HG02571 (cell line): Measurements from ENCODE around the gene C1orf105.
A peak's percentile ranks its signal among the peaks of the same experiment; 100 is the strongest.
"Not testable (repeated sequence)": the region's sequence is repeated elsewhere in the genome, so short reads cannot be mapped to it uniquely, and the experiment has no call there.

Experiments
- ATAC-seq: cut with Tn5 transposase; IDR thresholded peaks from one replicate; pipeline ENCODE4 v1.9.1; 2021; ENCODE audit warnings: mild to moderate bottlenecking, moderate library complexity; ENCODE audit not compliant: unreplicated experiment

Gene C1orf105, protein sequence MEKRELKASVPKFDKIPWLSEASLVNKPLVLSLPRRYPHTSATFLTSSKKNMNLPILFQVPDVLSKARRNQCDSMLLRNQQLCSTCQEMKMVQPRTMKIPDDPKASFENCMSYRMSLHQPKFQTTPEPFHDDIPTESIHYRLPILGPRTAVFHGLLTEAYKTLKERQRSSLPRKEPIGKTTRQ

GRCh38 chr1:172420385-172420784 lies at the start of gene C1orf105:
TSS of gene C1orf105 (plus strand) at chr1:172420685. CDS start at chr1:172420886, 201 bp downstream.
- no peak for ATAC-seq

- ATAC-seq = not testable (repeated sequence)
Measured at GRCh38 chr1:172371646-172372045, 48.8 kb upstream of the C1orf105 start.

DNA sequence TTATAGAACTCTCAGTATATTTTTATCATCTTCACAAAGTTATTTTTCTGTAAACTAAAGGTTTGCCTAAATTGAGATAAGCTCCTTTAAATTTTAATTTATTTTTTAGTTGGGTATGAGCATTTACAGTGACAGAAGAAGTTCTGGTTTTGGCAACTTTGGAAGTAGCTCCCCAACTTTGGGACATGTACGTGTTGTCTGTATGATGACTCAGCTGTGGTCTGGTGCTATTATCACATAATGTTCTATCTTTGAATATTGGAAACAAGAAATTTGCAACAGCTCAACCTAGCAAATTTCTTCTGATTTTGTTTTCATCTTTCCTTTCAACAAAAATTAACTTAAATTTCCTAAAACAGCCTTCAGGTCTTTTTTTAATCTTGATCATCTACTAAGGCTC lies 46.6 kb upstream of the C1orf105 start:
- no peak for ATAC-seq

GRCh38 chr1:172375211-172375631 lies 45.3 kb upstream of the C1orf105 start:
- no peak for ATAC-seq

DNA sequence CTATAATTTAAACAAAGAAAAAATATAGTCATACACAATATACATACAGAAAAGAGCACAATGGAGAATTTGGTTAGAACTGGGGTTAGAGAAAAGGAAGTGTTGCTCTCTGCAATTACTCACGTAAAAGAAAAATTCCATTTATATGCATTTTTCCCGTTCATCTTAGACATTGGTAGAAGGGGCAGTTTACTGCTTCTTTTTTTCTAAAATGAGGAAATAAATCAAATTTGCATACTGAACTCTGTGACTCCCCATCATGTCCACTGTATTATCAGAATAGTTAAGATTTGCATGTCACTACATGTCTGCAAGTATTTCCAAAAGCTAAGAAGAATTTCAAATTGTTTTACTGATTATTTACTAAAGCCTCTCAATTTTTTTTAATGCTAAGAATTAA lies 44.1 kb upstream of the C1orf105 start:
- no peak for ATAC-seq

DNA sequence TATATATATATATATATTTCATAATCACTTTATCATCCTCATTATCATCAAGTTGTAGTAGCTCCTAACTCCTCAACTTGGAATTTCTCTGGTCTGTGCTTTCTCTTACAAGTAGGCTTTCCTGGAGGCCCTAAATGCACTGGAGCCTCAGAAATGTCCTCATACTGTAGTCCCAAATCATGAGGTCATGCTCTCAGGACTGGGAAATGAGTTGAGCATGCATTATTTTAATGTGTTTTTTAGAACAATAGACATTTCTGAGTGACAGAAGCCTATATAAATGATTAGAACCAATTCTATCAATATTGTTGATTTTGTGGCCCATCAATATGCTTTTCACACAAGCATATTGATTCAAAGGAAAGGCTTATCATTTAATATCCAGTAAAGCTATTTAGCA lies 42.9 kb upstream of the C1orf105 start:
- ATAC-seq = no peak

DNA sequence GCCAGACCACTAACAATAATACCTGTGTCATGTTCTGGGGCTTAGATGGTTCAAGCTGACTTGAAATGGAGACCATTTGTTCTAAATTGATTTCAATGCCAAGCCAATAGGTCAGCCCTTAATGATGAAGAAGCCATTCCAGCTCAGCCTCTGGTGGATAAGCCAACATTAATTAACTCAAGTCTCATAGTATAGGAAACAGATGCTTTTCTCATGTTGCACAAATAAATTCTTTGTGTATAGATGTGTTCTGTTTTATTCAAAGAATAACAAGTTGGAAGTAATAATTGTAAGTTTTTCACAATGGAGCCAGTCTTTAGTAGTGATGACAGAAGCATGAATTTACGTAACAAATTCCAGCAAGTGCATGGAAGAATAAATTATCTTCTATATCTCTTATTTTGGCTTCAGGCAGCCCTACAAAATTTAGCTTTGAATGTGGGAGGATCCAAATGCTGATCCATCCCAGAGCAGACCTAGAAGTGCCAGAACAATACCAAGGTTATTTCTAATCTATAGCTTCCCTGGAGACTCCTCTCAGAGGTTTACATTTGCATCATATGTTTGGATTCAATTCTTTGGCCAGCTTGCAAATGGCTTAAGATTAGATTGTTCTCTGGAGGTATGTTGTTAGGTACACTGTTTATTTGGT lies 42.2 kb upstream of the C1orf105 start:
- no peak for ATAC-seq

DNA sequence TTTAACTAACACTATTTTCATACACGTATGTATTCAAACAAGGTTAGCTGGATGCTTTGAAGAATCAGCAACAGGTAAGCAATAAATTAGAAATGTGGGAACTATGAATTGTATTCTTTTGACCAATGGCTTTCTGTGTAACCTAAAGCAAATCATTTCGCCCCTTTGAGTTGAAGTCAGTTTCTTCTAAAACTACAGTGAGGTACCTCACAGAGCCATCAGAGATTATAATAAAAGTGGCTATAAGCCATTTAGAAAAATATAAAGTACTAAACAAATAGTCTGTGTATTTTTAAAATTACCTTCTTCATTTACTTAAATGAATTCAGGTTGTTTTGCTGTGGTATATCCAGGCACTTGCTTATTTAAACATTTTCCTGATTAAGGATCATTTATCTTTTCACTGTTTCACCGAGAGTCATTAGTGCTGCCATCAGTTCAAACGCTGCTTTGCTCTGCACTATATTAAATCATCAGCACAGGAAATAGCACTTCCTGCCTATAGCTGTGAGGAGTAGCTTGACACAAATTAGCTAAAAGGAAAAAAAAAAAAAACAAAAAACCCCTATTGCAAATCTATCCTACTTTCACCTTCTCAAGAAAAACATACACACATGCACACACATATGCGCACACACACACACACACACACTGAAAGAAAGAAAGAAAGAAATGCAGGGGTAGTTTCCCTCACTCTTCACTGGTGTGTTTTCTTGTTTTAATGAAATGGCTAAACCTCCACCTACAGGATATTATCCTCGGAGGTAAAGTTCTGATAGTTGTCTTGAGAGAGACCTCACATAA lies 39.8 kb upstream of the C1orf105 start:
- ATAC-seq = no peak

DNA sequence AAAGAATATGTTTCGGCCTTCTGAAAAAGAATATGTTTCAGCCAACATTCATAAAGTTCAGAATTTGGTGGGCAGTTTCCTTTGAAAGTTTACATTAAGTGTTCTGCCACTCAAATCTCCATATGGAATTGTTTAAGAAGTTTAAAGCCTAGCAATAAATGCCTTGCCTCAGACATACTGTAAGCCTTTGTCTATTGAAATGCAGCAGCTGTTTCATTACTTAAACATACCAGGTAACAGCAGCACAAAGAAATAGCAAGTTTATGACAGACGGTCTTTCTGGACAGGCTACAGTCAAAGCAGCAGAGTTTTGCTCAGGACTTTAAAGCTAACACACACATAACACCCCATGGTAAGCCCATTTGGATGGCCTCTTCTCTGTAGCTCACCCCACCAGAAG lies 38.5 kb upstream of the C1orf105 start:
- ATAC-seq = no peak

- ATAC-seq = no peak
Measured at GRCh38 chr1:172382406-172382805, 38.1 kb upstream of the C1orf105 start.

DNA sequence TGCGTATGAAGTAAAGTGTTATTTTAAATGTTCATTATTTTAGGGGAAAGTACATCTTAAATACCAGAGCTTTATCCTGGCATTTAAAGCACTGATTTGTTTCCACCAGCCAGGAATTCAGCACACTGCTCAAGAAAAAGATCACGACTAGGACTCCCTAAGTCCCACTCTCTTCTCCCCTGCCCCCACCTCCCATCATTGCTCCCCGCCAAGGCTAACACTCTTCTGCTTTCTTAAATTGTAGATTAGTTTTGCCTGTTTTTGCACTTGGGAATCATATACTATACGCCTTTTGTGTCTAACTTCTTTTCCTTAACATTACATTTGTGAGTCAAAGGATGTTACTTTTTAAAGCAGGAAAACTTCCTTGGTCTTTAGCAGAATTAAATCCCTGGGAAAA lies 37.5 kb upstream of the C1orf105 start:
- ATAC-seq = no peak

DNA sequence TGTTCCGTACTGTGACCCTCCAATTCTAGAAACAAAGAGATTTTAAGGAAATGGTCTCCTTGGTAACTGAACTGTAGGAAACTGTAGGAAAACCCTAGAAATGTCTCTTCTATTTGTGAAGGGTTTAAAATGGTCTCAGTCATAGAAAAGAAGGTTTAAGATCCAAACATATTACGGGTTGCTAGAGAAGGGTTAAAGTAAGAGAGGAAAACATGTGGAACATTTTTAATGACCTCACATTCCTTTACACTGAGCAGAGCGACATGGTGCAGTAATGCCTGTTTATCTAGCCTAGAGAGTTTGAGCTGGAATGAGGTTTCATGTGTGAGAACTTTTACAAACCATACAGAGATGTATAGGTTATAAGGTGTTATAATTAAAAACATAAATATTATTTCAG lies 36.9 kb upstream of the C1orf105 start:
- ATAC-seq = no peak

GRCh38 chr1:172384656-172385055 lies 35.8 kb upstream of the C1orf105 start:
- no peak for ATAC-seq

DNA sequence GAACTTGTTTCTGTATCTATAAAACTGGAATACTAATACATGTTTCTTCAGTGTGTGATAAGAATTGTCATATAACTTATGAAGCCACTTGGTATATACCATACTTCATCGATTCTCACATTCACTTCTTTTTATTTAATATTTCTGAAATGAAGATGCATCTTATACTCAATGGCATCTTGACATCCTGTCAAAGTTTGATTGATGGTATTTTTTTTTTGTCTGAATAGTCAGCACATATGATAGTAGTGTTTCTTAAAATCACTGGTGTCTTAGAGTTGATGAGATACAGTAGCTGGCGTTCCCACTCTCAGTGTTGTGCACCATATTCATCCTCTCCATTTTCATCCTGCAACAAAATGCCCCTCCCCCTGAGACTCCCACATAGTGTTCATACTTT lies 34.4 kb upstream of the C1orf105 start:
- no peak for ATAC-seq

DNA sequence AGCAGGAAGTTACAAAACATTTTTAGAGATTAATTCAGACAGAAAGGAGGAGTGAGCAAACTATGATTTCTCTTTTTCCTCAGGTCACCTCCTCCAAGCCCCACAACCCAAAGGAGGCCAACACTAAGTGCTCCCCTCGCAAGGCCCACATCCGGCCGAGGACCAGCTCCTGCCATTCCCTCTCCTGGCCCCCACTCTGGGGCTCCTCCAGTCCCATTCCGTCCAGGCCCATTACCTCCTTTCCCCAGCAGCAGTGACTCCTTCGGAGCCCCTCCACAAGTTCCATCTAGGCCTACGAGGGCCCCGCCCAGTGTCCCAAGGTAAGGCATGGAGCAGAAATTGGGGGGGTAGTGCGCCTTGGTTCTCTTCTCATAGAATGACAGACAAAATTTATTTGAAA lies 32.0 kb upstream of the C1orf105 start:
- ATAC-seq = no peak

- ATAC-seq = no peak
Measured at GRCh38 chr1:172390301-172390682, 30.2 kb upstream of the C1orf105 start.

- peak; percentile 42 for ATAC-seq
Measured at GRCh38 chr1:172390683-172391551, 29.6 kb upstream of the C1orf105 start.

DNA sequence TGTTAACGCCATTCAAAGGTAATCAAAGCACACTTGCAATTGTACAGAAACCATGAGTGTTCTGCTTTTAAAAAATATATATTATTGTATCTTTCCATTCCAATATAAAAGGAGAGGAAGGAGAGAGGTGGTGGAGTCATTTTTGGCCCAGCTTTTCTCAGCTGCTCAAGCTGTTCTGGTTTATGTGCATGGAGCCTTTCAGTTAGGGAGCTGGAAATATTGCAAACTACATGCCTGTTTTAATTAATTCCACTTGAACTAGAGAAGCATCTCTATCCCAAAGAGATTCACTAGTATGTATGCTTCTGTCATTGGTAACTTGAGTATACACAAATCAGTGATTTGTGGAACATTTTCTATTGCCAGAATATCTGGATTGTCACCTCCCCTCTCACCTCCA lies 28.5 kb upstream of the C1orf105 start:
- no peak for ATAC-seq

GRCh38 chr1:172393354-172393753 lies 27.1 kb upstream of the C1orf105 start:
- ATAC-seq = no peak

- ATAC-seq = peak; percentile 64
Measured at GRCh38 chr1:172394141-172394751, 26.2 kb upstream of the C1orf105 start.

GRCh38 chr1:172394811-172395210 lies 25.7 kb upstream of the C1orf105 start:
- no peak for ATAC-seq
